ENCODE data around the gene SIGLEC8. TPM values are rescaled to one million over a fixed set of nuclear protein-coding genes. Genes with fewer than 3 reads are reported as not detected.
A peak's percentile ranks its signal among the peaks of the same experiment; 100 is the strongest.
"Not testable (repeated sequence)": the region's sequence is repeated elsewhere in the genome, so short reads cannot be mapped to it uniquely, and the experiment has no call there.

Gene SIGLEC8
- total RNA-seq, 2 experiments from 2014 or later = not detected

DNA sequence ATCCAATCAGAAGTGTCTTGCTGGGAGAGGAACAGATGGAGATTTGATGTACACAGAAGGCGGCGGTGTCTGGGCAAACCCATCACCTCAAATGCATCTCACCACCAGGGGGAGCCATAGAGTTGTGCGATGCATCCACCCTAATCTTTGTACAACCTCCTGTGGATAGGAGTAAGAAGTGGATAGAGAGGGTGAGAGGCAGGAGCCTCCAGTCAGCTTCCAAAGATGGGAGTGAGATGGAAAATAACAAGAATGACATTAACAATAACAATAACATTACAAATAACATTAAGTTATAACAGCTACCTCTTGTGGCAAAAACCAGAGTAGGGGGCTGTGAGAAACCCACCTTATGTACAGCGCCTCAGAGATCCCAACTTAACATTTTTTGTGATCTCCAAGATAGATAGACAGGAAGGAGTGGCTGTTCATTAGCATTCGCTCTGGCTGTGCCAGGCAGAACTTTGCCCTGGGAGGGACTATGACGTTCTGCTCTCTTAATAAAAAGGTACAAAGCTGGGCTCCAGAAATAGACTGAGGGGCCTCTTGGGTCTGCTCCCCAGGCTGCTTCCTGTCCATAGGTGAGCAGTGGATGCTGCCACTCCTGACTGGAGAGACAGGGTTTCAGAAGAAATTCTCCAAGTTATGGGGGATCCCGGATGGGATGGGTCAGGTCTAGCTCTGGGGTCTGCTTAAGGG, 14.9 kb upstream of the SIGLEC8 start:
- Mint-ChIP-seq H3K36me3 (ENCODE audit: low read depth) (no peaks in the 10 kb centered on the region), H3K27me3 (peaks cover 6% of the 10 kb centered on the region), H3K4me1 (peaks cover 20% of the 10 kb centered on the region), H3K4me3 (no peak overlapping the region), H3K27ac (no peak overlapping the region), H3K9me3 (ENCODE audit: low read depth) (peaks cover 3% of the 10 kb centered on the region)
- intact Hi-C loops (cut with DNase I, micrococcal nuclease) = loop anchor here (1.0 to 10.0 kb wide), 7 partner anchors 42 to 306 kb away; no protein-coding TSS in a partner anchor
- ChIA-PET CTCF (interaction anchor here (0.5 to 6.3 kb wide), 42 partner anchors 9 to 1793 kb away, joined by 3 to 101 read pairs (median 5); no protein-coding TSS in a partner anchor), POLR2A (interaction anchor here (0.5 to 0.6 kb wide), 2 partner anchors 16 to 153 kb away, joined by 3 read pairs; no protein-coding TSS in a partner anchor)
- peak; percentile 96 for ATAC-seq
- peak; percentile 93 for DNase-seq

DNA sequence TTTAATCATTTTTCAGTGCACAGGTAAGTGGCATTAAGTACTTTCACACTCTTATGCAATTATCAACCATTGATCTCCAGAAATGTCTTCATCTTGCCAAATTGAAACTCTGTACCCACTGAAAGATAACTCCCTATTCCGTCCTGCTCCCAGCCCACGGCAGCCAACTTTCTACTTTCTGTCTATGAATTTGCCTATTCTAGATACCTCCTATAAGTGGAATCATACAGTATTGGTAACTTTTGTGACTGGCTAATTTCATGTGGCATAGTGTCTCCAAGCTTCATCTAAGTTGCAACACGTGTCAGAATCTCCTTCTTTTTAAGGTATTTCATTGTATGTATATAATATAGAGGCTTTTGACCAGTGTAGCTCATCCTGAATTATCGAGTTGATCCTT, 14.4 kb upstream of the SIGLEC8 start:
- POLR2A ChIA-PET = no interaction called here

DNA sequence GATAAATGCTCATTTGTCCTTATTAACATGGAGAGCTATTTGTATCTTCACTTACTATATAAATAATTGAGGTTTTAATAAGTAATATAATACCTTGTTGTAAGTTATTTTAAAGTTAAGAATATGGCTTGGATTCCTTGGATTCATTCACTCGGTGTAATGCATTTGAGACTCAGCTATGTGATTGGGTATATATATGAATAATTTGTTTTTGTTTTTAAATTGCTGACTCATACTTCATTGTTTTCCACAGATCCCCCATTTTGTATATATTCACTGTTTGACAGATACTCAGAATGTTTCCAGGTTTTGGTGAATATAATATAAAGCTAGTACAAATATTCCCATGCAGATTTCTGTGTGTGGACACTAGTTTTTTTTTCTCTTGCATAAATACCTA, 13.3 kb upstream of the SIGLEC8 start:
- intact Hi-C loops (cut with DNase I, micrococcal nuclease) = loop anchor here in 1 of 2 experiments (5.0 to 10.0 kb wide), 2 partner anchors 166 to 303 kb away; no protein-coding TSS in a partner anchor
- ChIA-PET POLR2A (no interaction called here), CTCF (interaction anchor here (0.8 to 6.3 kb wide), 12 partner anchors 9 to 190 kb away, joined by 3 to 101 read pairs (median 4); no protein-coding TSS in a partner anchor)
- Mint-ChIP-seq H3K36me3 (ENCODE audit: low read depth) (no peaks in the 10 kb centered on the region), H3K4me3 (no peak overlapping the region), H3K9me3 (ENCODE audit: low read depth) (peaks cover 3% of the 10 kb centered on the region), H3K27ac (no peak overlapping the region), H3K27me3 (peaks cover 8% of the 10 kb centered on the region), H3K4me1 (peaks cover 28% of the 10 kb centered on the region)
- ATAC-seq (no peak), DNase-seq (no peak)

More for the DNA sequence above, 14.4 kb upstream of the SIGLEC8 start:
- Mint-ChIP-seq H3K36me3 (ENCODE audit: low read depth) (no peaks in the 10 kb centered on the region), H3K4me3 (no peak overlapping the region), H3K9me3 (ENCODE audit: low read depth) (peaks cover 3% of the 10 kb centered on the region), H3K27me3 (peaks cover 4% of the 10 kb centered on the region), H3K27ac (no peak overlapping the region), H3K4me1 (peaks cover 24% of the 10 kb centered on the region)
- CTCF ChIA-PET = interaction anchor here (0.6 to 6.3 kb wide), 30 partner anchors 9 to 1792 kb away, joined by 3 to 101 read pairs (median 6); no protein-coding TSS in a partner anchor
- intact Hi-C loops (cut with DNase I, micrococcal nuclease) = loop anchor here (1.0 to 10.0 kb wide), 7 partner anchors 43 to 306 kb away; no protein-coding TSS in a partner anchor
- DNase-seq (no peak), ATAC-seq (peak; percentile 39)

DNA sequence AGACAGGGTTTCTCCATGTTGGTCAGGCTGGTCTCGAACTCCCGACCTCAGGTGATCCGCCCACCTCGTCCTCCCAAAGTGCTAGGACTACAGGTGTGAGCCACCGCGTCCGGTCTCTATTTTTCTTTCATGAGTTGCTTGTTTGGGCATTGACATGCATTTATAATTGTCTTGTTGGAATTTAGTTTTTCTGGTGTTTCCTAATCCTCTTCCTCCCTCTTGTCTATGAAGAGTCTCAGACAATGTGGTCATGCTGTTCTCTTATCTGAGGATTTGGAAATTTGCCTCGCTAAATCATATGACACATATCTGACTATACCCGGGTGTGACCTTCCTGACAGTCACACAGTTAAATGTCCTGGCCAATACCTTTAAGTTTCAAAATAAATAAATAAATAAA, 12.7 kb upstream of the SIGLEC8 start:
- no peak overlapping the region for H3K27ac Mint-ChIP-seq
- H3K27me3 Mint-ChIP-seq = peaks cover 11% of the 10 kb centered on the region
- ChIA-PET POLR2A (no interaction called here), CTCF (interaction anchor here (0.5 to 6.3 kb wide), 11 partner anchors 8 to 190 kb away, joined by 3 to 101 read pairs (median 4); no protein-coding TSS in a partner anchor)
- DNase-seq (no peak), ATAC-seq (no peak)
- H3K36me3 Mint-ChIP-seq (ENCODE audit: low read depth) = no peaks in the 10 kb centered on the region
- H3K4me3 Mint-ChIP-seq = no peak overlapping the region
- peaks cover 28% of the 10 kb centered on the region for H3K4me1 Mint-ChIP-seq
- no peaks in the 10 kb centered on the region for H3K9me3 Mint-ChIP-seq (ENCODE audit: low read depth)
- intact Hi-C loops (cut with DNase I, micrococcal nuclease) = loop anchor here in 1 of 2 experiments (5.0 to 10.0 kb wide), 2 partner anchors 166 to 304 kb away; no protein-coding TSS in a partner anchor

DNA sequence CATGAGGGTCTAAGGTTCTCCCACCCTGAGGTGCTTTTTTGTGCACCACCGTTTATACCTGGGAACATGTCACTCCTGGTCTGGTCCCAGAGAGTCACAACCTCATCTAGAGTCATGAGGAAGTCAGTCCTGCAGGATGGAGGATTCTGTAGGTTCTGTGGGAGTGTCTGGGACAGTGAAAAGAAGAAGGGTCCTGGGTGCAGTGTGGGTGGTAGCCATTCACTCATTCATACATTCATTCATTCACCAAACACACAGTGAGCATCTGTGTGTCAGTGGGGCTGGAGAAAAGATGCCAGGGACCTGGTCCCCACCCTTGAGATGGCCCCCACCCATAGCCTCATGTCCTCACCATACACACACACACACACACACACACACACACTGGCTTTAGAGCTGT, 11.4 kb upstream of the SIGLEC8 start:
- Mint-ChIP-seq H3K9me3 (ENCODE audit: low read depth) (no peaks in the 10 kb centered on the region), H3K27me3 (peaks cover 18% of the 10 kb centered on the region), H3K4me3 (no peak overlapping the region), H3K27ac (no peak overlapping the region), H3K36me3 (ENCODE audit: low read depth) (no peaks in the 10 kb centered on the region), H3K4me1 (peaks cover 26% of the 10 kb centered on the region)
- ATAC-seq = no peak
- DNase-seq = no peak
- intact Hi-C loops (cut with DNase I, micrococcal nuclease) = loop anchor here in 1 of 2 experiments (5.0 to 10.0 kb wide), 2 partner anchors 168 to 305 kb away; no protein-coding TSS in a partner anchor
- ChIA-PET CTCF (interaction anchor here (0.5 to 1.1 kb wide), 2 partner anchors 52 to 476 kb away, joined by 3 read pairs; partner anchors contain the start of gene SIGLEC10), POLR2A (no interaction called here)

DNA sequence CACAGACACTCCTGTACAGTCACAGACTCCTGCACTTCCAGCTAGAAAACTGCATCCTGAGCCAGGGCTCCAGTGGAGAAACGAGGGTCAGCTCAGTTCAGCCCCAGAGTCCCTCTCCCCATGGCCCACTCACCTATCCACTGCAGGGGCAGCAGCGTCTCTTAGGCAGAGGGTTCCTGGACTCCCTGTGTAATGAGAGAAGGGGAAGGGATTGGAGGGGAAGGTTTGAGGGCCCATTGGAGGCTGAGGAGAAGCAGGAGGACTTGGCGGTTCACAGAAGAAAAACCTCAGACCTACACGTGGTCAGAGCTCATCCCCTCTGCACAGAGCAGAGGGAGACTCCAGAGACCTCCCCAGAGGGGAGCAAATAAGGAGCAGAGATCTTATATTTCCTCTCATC, 10.9 kb upstream of the SIGLEC8 start:
- ChIA-PET CTCF (interaction anchor here (1.1 to 1.6 kb wide), 2 partner anchors 52 to 188 kb away, joined by 3 to 6 read pairs; partner anchors contain the start of gene SIGLEC10), POLR2A (no interaction called here)
- Mint-ChIP-seq H3K36me3 (ENCODE audit: low read depth) (no peaks in the 10 kb centered on the region), H3K9me3 (ENCODE audit: low read depth) (no peaks in the 10 kb centered on the region), H3K4me3 (no peak overlapping the region), H3K27ac (no peak overlapping the region), H3K27me3 (peaks cover 21% of the 10 kb centered on the region), H3K4me1 (peaks cover 30% of the 10 kb centered on the region)
- intact Hi-C loops (cut with DNase I, micrococcal nuclease) = no loop called here
- DNase-seq (no peak), ATAC-seq (no peak)

DNA sequence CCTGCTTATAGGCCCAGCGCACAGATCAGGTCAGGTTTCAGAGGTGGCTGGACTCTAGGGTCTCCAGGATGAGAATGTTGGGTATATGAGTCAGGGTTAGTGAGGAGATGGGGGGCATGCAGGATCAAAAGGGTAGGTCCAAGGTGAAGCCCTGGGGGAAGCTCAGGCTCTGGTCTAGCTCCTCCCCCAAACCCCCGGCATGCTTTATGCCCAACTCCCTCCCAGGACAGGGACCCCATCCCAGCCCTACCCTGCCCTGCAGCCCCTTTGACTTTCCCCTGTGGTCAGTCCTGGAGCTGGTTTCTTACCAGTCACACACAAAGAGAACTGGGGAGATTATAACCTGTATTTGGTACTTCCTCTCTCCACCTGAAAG, 10.3 kb upstream of the SIGLEC8 start:
- Mint-ChIP-seq H3K4me3 (no peak overlapping the region), H3K36me3 (ENCODE audit: low read depth) (no peaks in the 10 kb centered on the region), H3K9me3 (ENCODE audit: low read depth) (no peaks in the 10 kb centered on the region), H3K4me1 (peaks cover 30% of the 10 kb centered on the region), H3K27me3 (peaks cover 21% of the 10 kb centered on the region), H3K27ac (no peak overlapping the region)
- CTCF ChIA-PET = interaction anchor here (0.8 to 1.6 kb wide), 3 partner anchors 45 to 188 kb away, joined by 3 to 6 read pairs (median 3); no protein-coding TSS in a partner anchor
- POLR2A ChIA-PET = no interaction called here
- DNase-seq (no peak), ATAC-seq (no peak)
- intact Hi-C loops (cut with DNase I, micrococcal nuclease) = no loop called here

DNA sequence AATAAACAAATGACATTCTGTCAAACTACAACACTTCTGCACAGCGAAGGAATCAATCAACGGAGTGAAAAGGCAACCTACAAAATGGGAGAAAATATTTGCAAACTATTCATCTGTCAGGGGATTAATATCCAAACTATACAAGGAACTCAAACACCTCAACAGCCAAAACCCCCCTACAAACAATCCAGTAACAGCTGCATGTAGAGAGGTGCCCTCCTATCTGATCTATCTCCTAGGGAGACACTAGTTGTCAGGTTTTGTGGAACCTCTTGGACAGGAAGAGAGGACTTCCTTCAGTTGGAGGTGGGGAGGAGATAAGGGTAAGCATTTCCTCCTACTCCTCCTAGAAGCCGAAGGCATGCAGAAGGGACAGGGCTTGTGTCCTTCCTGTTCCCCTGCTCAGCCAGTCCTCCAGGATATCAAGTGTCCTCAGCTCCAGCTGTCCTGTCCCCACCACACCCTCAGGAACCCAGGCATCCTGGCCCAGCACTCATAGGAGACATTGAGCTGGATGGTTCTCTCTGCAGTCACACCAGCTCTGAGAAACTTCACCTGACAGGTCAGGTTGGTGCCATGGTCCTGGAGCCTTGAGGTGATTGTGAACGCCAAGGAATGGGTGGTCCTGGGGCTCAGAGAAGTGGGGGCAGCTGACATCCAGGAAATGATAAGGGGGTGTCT, 9.8 kb upstream of the SIGLEC8 start:
- peaks cover 24% of the 10 kb centered on the region for H3K27me3 Mint-ChIP-seq

DNA sequence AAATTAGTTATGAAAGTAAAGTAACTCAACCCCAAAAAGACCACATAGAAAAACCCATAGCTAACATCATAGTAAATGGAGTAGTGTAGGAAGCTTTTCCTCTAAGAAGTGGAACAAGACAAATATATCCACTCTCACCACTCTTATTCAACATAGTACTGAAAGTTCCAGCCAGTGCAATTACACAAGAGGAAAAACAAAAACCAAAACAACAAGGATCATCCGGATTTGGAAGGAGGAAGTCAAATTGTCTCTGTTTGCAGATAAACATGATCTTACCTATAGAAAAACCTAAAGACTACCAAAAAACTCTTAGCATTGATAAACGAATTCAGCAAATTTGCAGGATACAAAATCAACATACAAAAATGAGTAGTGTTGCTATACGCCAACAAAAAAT, 8.5 kb upstream of the SIGLEC8 start:
- Mint-ChIP-seq H3K36me3 (ENCODE audit: low read depth) (no peaks in the 10 kb centered on the region), H3K4me3 (no peak overlapping the region), H3K27me3 (peaks cover 27% of the 10 kb centered on the region), H3K4me1 (peaks cover 21% of the 10 kb centered on the region), H3K27ac (no peak overlapping the region), H3K9me3 (ENCODE audit: low read depth) (no peaks in the 10 kb centered on the region)
- POLR2A ChIA-PET = no interaction called here
- DNase-seq (no peak), ATAC-seq (no peak)
- CTCF ChIA-PET = interaction anchor here (0.6 to 1.4 kb wide), 4 partner anchors 49 to 71 kb away, joined by 3 to 4 read pairs (median 3); no protein-coding TSS in a partner anchor
- intact Hi-C loops (cut with DNase I, micrococcal nuclease) = no loop called here

More for the DNA sequence above, 9.8 kb upstream of the SIGLEC8 start:
- H3K4me1 Mint-ChIP-seq = peaks cover 31% of the 10 kb centered on the region
- no peak overlapping the region for H3K4me3 Mint-ChIP-seq
- no peak overlapping the region for H3K27ac Mint-ChIP-seq
- no peaks in the 10 kb centered on the region for H3K9me3 Mint-ChIP-seq (ENCODE audit: low read depth)
- ChIA-PET CTCF (interaction anchor here (0.7 to 1.6 kb wide), 6 partner anchors 46 to 189 kb away, joined by 3 to 6 read pairs (median 3); no protein-coding TSS in a partner anchor), POLR2A (no interaction called here)
- DNase-seq (no peak), ATAC-seq (no peak)
- intact Hi-C loops (cut with DNase I, micrococcal nuclease) = no loop called here
- H3K36me3 Mint-ChIP-seq (ENCODE audit: low read depth) = no peaks in the 10 kb centered on the region

DNA sequence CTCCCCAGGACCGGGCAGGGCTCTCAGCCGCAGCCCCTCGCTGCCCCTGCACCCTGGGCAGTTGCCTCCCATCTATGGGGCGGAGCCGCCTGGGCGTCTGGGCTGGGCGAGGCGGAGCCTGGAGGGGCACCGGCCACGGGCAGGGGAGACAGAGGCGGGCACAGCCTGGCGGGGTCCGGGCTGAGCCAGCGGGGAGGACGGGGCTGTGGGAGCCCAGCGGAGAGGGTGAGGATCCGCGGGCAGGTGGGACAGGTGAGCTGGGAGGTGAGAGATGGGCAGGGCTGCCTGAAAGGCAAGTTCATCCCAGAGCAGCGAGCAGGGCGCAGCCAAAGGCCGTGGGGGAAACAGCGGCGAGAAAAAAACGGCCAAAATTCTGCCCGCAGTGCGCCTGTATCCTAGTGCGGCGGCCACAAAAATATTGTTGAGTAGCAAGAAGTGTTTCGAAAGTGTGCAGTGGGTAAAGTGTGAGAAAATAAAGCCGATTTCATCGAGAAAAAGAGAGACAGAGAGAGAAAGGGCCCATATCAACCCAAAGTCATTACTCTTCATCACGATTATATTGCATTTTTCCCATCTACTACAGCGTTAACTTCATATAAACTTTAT, 5.8 kb upstream of the SIGLEC8 start:
- Mint-ChIP-seq H3K4me1 (peaks cover 20% of the 10 kb centered on the region), H3K27me3 (peaks cover 35% of the 10 kb centered on the region)
- POLR2A ChIA-PET; H3K4me3 Mint-ChIP-seq; intact Hi-C loops (cut with DNase I, micrococcal nuclease); H3K9me3 Mint-ChIP-seq (ENCODE audit: low read depth); H3K27ac Mint-ChIP-seq; DNase-seq; CTCF ChIA-PET; H3K36me3 Mint-ChIP-seq (ENCODE audit: low read depth): not testable (repeated sequence)
- ATAC-seq = peak; percentile 47

DNA sequence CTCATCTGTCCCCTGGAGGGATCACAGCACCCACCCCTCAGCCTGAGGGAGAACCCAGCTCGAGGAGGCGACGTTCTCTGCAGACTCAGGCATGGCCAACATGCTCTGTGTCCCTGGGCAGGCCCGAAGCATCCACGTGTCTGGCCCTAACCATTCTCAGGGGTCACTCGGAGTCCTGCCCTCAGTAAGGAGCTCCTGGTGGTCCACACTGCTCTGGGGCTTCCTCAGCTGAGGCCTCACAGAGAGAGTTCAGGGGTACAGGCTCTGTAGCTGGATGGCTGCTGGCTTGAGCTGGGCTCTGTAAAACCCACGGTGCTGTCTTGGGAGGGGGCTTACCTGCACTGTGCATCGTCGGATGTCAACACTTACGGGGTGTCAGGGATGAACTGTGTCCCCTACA, 4.4 kb upstream of the SIGLEC8 start:
- no peak overlapping the region for H3K27ac Mint-ChIP-seq
- POLR2A ChIA-PET = no interaction called here
- no peak for DNase-seq
- ATAC-seq = no peak
- H3K9me3 Mint-ChIP-seq (ENCODE audit: low read depth) = no peaks in the 10 kb centered on the region
- no peaks in the 10 kb centered on the region for H3K36me3 Mint-ChIP-seq (ENCODE audit: low read depth)
- CTCF ChIA-PET = interaction anchor here (0.6 to 1.9 kb wide), 7 partner anchors 9 to 146 kb away, joined by 3 to 19 read pairs (median 3); no protein-coding TSS in a partner anchor
- no peak overlapping the region for H3K4me3 Mint-ChIP-seq
- peaks cover 39% of the 10 kb centered on the region for H3K27me3 Mint-ChIP-seq
- peaks cover 14% of the 10 kb centered on the region for H3K4me1 Mint-ChIP-seq
- intact Hi-C loops (cut with DNase I, micrococcal nuclease) = no loop called here

Data from activated CD4-positive, alpha-beta T cell treated with anti-CD3 and anti-CD28 coated beads for 36 hours (primary cell).